Thymus (tissue), 11 donors: ENCODE data around the gene TNC. TPM values are rescaled to one million over a fixed set of nuclear protein-coding genes. Genes with fewer than 3 reads are reported as not detected.
A peak's percentile ranks its signal among the peaks of the same experiment; 100 is the strongest.

Experiments
- DNase-seq, 9 donors: peaks; one replicate each; pipeline ENCODE4 v3.0.0-alpha.2; 2013; ENCODE audit warnings: low spot score in 9 of 9, low read depth in 6 of 9, missing footprints in 1 of 9
- H3K27ac ChIP-seq, 2 donors: one replicate each; pipeline ENCODE4 v1.5.1; 2013; ENCODE audit warnings: control low read depth in 1 of 2, low read depth in 1 of 2, low read length in 1 of 2, mild to moderate bottlenecking in 1 of 2, moderate library complexity in 1 of 2
- H3K27me3 ChIP-seq, 2 donors: one replicate each; pipeline ENCODE4 v1.5.1; 2013; ENCODE audit warnings: low read length in 1 of 2; ENCODE audit not compliant: control insufficient read depth in 2 of 2, insufficient read depth in 1 of 2
- H3K36me3 ChIP-seq, 2 donors: one replicate each; pipeline ENCODE4 v1.5.1; 2013; ENCODE audit warnings: low read length in 1 of 2, mild to moderate bottlenecking in 1 of 2, moderate library complexity in 1 of 2; ENCODE audit not compliant: control insufficient read depth in 2 of 2, insufficient read depth in 2 of 2
- H3K4me1 ChIP-seq, 2 donors: one replicate each; pipeline ENCODE4 v1.5.1; 2013; ENCODE audit warnings: low read length in 2 of 2; ENCODE audit not compliant: control insufficient read depth in 2 of 2, insufficient read depth in 2 of 2
- H3K4me3 ChIP-seq, 2 donors: one replicate each; pipeline ENCODE4 v1.5.1; 2013; ENCODE audit warnings: low read length in 2 of 2, control low read depth in 1 of 2, mild to moderate bottlenecking in 1 of 2
- H3K9me3 ChIP-seq, 2 donors: one replicate each; pipeline ENCODE4 v1.5.1; 2013; ENCODE audit warnings: low read length in 1 of 2, mild to moderate bottlenecking in 1 of 2; ENCODE audit not compliant: control insufficient read depth in 2 of 2, insufficient read depth in 1 of 2
- WGBS: extraction: QIAGEN DNeasy Blood & Tissue Kit; methylation state at CpG from one replicate; pipeline ENCODE4 v1.1.7; 2013; 5-methylcytosine and 5-hydroxymethylcytosine counted together
- polyA plus RNA-seq: library from polyadenylated mRNA; stranded (reverse); fragments of 200-250 nt; gene quantifications from one replicate; pipeline ENCODE4 v1.2.3, GENCODE V29; 2013
- total RNA-seq: library from RNA; stranded (reverse); fragments of 120-200 nt; gene quantifications from one replicate; pipeline ENCODE4 v1.2.4, GENCODE V29; 2013
- donor health status: healthy.

TNC gene
- total and polyA plus RNA-seq, 2 donors: 11.0 to 31.5 TPM

GRCh38 chr9:114989600-114990410 lies 128.2 kb downstream of the TNC start:
- H3K27me3 ChIP-seq: no peaks in the 10 kb centered on the region
- no peaks in the 10 kb centered on the region for H3K9me3 ChIP-seq
- no peaks in the 10 kb centered on the region for H3K36me3 ChIP-seq
- WGBS: 26% methylated on average over 4 of the region's 4 CpGs
- no peak overlapping the region for H3K4me3 ChIP-seq
- H3K27ac ChIP-seq: peak overlapping the region in 1 of 2 donors; percentile 66
- H3K4me1 ChIP-seq: peaks cover 10 to 17% of the 10 kb centered on the region in 2 donors
- peak in 5 of 9 donors; percentile 14 to 69 (median 30) for DNase-seq

GRCh38 chr9:114988962-114989599 lies 128.9 kb downstream of the TNC start:
- Histone ChIP-seq H3K27ac (no peak overlapping the region), H3K36me3 (no peaks in the 10 kb centered on the region), H3K4me1 (peaks cover 10 to 17% of the 10 kb centered on the region in 2 donors), H3K4me3 (no peak overlapping the region), H3K9me3 (no peaks in the 10 kb centered on the region), H3K27me3 (no peaks in the 10 kb centered on the region)
- DNase-seq: no peak
- WGBS: 85% methylated on average over 8 of the region's 8 CpGs

- no peak for DNase-seq
- H3K9me3 ChIP-seq: no peaks in the 10 kb centered on the region
Observed at GRCh38 chr9:114987116-114987515, 130.8 kb downstream of the TNC start.

DNA sequence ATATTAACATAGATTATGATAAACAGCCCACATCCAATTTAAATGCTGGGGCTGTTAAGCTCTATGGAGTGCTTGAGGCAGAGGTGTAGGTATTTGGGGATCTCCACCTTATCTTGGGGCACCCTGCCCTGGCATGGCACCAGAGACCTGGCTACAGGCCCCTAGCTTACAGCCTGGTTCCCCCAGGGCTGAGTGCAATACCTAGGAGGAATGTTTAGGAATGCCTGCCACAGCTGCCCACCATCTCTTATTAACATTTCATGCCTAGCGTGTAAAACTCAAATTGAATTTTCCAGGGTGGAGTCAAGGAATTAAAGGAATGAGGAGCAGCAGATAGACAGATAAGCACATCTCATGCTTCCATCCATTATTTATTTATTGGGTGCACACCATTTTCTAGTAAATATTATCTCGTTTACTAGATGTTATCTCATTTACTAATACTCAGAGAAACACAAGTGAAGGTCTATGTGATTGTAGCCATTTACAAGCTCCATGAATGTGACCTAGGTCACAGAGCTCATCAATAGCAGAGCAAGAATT lies 131.9 kb downstream of the TNC start:
- H3K9me3 ChIP-seq: no peaks in the 10 kb centered on the region
- H3K36me3 ChIP-seq: no peaks in the 10 kb centered on the region
- H3K27ac ChIP-seq: no peak overlapping the region
- no peak overlapping the region for H3K4me3 ChIP-seq
- no peak for DNase-seq
- WGBS: 74% methylated on average over 2 of the region's 2 CpGs
- H3K27me3 ChIP-seq: no peaks in the 10 kb centered on the region
- peaks cover 10 to 17% of the 10 kb centered on the region in 2 donors for H3K4me1 ChIP-seq

More at GRCh38 chr9:114987116-114987515, 130.8 kb downstream of the TNC start:
- 93% methylated on average over 1 of the region's 1 CpG for WGBS
- no peak overlapping the region for H3K27ac ChIP-seq
- H3K4me1 ChIP-seq: peaks cover 10 to 17% of the 10 kb centered on the region in 2 donors
- H3K36me3 ChIP-seq: no peaks in the 10 kb centered on the region
- no peak overlapping the region for H3K4me3 ChIP-seq
- H3K27me3 ChIP-seq: no peaks in the 10 kb centered on the region

- Histone ChIP-seq H3K9me3 (no peaks in the 10 kb centered on the region), H3K4me3 (no peak overlapping the region), H3K4me1 (no peaks in the 10 kb centered on the region), H3K36me3 (no peaks in the 10 kb centered on the region), H3K27me3 (no peaks in the 10 kb centered on the region), H3K27ac (no peak overlapping the region)
- WGBS: 96% methylated on average over 4 of the region's 4 CpGs
- DNase-seq: no peak
Observed at GRCh38 chr9:114981063-114981462, 136.9 kb downstream of the TNC start.

- DNase-seq: no peak
- Histone ChIP-seq H3K4me3 (no peak overlapping the region), H3K27ac (no peak overlapping the region), H3K9me3 (no peaks in the 10 kb centered on the region), H3K4me1 (peaks cover 0 to 2% of the 10 kb centered on the region in 2 donors), H3K27me3 (no peaks in the 10 kb centered on the region), H3K36me3 (no peaks in the 10 kb centered on the region)
- 90% methylated on average over 2 of the region's 2 CpGs for WGBS
Observed at GRCh38 chr9:114973216-114973615, 144.7 kb downstream of the TNC start.

GRCh38 chr9:114972510-114973136 lies 145.3 kb downstream of the TNC start:
- no peak for DNase-seq
- H3K4me1 ChIP-seq: peaks cover 0 to 2% of the 10 kb centered on the region in 2 donors
- no peaks in the 10 kb centered on the region for H3K9me3 ChIP-seq
- no peak overlapping the region for H3K4me3 ChIP-seq
- no peaks in the 10 kb centered on the region for H3K36me3 ChIP-seq
- H3K27me3 ChIP-seq: no peaks in the 10 kb centered on the region
- WGBS: 92% methylated on average over 3 of the region's 3 CpGs
- H3K27ac ChIP-seq: no peak overlapping the region
